ENCODE measurements around the gene CTDSPL. TPM values are rescaled to one million over a fixed set of nuclear protein-coding genes. Genes with fewer than 3 reads are reported as not detected.
A peak's percentile ranks its signal among the peaks of the same experiment; 100 is the strongest.

The CTDSPL gene
- total RNA-seq, 1 donor: 33.6 TPM

DNA sequence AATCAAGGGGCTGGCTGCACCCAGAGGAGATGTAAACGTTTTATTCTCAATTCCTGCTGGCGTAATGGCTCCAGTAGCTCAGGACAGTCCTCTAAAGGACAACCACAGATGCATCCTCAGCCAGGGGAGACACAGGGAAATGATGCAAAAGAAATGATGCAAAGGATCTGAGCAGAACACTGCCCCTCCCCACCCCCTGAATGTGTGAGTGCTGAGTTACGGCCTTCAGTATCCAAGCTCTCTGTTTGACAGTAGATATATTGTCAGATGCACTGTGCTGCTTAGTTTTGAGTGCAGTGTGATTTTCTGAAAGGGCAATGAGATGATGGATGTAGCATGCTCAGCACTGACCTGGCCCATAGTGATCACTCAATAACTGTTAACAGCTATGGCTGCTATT, 41.4 kb upstream of the CTDSPL start:
- TF ChIP-seq CTCF (IDR thresholded peaks at IDR 0.05; ENCODE audit: insufficient read depth, low read length): no peak
- DNase-seq (ENCODE audit: low read depth): no peak
- H3K4me3 ChIP-seq (ENCODE audit: low read depth, low read length): no peak overlapping the region

DNA sequence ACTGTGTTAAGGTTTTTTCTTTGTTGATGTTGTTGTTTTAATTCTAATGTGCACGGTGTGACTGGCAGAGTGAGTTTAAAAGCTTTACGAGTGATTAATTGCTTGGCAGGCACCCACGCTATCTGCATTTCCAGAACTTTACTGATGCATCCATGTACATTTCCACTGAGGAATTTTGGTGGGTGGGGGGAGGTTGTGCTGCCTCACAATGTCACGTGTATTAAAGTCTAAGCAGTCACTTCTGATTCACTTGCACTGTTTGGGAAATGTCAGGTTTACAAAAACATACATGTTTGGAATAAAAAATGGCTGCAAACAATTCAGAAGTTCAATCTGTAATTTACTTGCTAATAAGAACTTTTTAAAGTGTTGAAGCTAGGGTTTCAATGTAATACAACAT, 38.5 kb upstream of the CTDSPL start:
- TF ChIP-seq CTCF (IDR thresholded peaks at IDR 0.05; ENCODE audit: insufficient read depth, low read length): no peak
- H3K4me3 ChIP-seq (ENCODE audit: low read depth, low read length): no peak overlapping the region
- DNase-seq (ENCODE audit: low read depth): peak; percentile 29

GRCh38 chr3:37824090-37824953, 37.4 kb upstream of the CTDSPL start:
- no peak for DNase-seq (ENCODE audit: low read depth)

DNA sequence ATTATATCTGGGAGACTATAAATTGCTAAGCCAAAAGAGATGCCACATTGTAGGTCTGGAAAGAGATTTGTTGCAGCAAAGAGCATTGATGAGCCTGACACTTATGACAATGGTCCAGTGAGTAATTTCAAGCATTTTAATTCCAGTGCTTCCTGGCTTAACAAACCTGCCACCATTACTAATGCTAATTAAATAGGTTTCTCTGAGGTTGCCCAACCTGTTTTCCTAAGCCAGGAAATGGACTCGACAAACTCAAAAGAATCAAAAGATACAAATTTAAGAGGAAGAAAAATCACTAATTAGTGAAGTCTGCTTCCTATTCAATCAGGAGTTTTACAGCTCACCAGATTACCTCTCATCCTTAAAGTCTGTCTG, 36.7 kb upstream of the CTDSPL start:
- no peak overlapping the region for H3K4me3 ChIP-seq (ENCODE audit: low read depth, low read length)
- DNase-seq (ENCODE audit: low read depth): no peak
- no peak for TF ChIP-seq CTCF (IDR thresholded peaks at IDR 0.05; ENCODE audit: insufficient read depth, low read length)

More at GRCh38 chr3:37824090-37824953, 37.4 kb upstream of the CTDSPL start:
- TF ChIP-seq CTCF (IDR thresholded peaks at IDR 0.05; ENCODE audit: insufficient read depth, low read length): no peak
- no peak overlapping the region for H3K4me3 ChIP-seq (ENCODE audit: low read depth, low read length)

DNA sequence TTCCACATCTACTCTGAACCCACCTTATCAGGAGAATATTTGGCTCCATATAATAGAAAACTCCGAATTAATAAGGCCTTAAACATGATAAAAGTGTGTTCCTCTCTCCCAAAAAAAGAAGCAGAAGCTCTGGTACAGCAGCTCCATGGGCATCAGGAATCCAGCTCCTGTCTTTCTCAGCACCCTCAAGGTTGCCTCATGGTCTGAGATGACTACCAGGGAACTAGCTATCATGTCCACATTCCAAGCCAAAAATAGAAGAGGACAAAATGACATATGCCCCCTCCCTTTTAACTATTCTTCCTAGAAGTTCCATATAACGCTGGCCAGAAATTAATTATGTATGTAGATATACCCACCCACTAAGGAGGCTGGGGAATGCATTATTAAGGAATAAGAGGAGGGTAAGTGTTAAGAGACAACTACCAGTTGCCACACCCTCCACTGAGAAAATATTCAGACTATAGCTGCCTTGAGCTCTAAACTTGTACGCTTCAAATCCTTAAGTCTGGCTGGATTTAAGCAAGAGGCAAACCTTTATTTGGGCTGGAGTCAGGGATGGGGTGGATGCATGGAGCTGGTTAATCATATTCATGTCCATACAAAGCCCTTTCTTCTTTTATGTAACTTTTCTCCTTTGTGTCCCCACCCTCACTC, 35.8 kb upstream of the CTDSPL start:
- no peak for DNase-seq (ENCODE audit: low read depth)
- no peak overlapping the region for H3K4me3 ChIP-seq (ENCODE audit: low read depth, low read length)
- TF ChIP-seq CTCF (IDR thresholded peaks at IDR 0.05; ENCODE audit: insufficient read depth, low read length): no peak

DNA sequence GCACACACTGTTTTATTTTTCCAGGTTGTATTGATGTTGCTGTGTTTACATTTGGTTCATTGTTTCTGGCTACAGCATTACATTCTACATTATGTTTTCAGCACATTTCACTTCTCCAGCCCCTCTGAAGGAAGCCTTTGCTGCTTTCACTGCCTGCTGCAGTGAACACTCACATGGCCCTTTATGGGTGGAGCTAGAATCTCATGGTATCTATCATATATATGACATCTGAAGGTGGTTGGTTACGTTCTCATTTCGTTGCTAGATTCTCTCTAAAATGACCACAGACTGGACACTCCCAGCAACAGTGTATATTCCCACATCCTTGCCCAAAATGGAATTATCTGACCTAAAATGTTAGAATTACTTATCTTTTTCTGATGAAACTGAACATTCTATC, 35.2 kb upstream of the CTDSPL start:
- TF ChIP-seq CTCF (IDR thresholded peaks at IDR 0.05; ENCODE audit: insufficient read depth, low read length): no peak
- no peak for DNase-seq (ENCODE audit: low read depth)
- no peak overlapping the region for H3K4me3 ChIP-seq (ENCODE audit: low read depth, low read length)
